CD4-positive, alpha-beta T cell treated with Interleukin-4 for 4 hours (primary cell): ENCODE measurements around the gene C1orf74.

Experiments
- DNase-seq: peaks from one replicate; pipeline ENCODE4 v3.0.0-alpha.2; 2020

Gene C1orf74

GRCh38 chr1:209769171-209769904 lies 15.0 kb downstream of the C1orf74 start:
- DNase-seq = peak; percentile 91

- peak; percentile 94 for DNase-seq
Measured at GRCh38 chr1:209768354-209768774, 16.0 kb downstream of the C1orf74 start.

- DNase-seq = no peak
Measured at GRCh38 chr1:209767706-209768105, 16.7 kb downstream of the C1orf74 start.

DNA sequence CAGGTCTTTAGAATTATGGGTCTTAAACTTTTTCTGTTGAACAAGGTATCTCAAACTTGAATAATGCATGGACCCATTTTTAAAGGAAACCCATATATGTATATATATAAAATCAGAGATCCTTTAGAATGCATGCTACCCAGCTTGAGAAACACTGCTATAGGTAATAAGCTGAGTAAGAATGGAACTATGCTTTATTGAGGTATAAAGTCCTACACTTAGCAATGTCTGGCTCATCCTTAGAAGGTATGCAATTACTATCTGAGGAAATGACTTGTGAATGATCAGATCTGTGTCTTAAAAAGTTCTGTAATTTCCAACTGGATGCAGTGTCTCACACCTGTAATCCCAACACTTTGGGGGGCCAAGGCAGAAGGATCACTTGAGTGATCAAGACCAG lies 17.3 kb downstream of the C1orf74 start:
- DNase-seq = no peak

GRCh38 chr1:209766051-209766450 lies 18.3 kb downstream of the C1orf74 start:
- DNase-seq = no peak

DNA sequence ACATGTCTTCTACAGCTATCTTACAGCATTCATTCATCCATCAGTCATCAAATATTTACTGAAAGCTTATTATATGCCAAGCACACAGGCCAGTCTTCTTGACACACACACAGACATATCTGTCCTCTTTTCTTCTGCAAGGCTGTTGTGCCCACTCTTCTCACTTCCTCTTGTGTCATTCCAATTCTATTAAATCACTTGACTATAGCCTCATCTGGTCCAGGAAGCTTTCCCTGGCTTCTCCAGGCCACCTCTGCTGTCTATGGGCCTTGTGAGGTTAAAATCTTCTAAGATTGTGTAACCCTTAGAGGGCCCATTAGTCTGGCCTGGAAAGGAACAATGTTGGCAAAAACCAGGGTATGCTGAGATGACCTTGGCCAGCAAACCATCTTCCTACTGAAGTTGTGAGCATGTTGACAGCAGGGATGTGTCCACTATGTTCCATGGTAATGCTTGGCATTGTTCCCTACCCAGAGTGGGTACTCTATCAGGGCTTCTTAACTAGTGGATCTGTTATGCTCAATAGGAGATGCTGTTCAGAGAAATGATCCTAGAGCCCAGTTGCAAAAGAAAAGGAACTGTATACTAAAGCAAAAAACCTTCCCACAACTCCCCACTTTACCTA lies 23.2 kb downstream of the C1orf74 start:
- no peak for DNase-seq

GRCh38 chr1:209759829-209760359 lies 24.5 kb downstream of the C1orf74 start:
- DNase-seq = no peak

DNA sequence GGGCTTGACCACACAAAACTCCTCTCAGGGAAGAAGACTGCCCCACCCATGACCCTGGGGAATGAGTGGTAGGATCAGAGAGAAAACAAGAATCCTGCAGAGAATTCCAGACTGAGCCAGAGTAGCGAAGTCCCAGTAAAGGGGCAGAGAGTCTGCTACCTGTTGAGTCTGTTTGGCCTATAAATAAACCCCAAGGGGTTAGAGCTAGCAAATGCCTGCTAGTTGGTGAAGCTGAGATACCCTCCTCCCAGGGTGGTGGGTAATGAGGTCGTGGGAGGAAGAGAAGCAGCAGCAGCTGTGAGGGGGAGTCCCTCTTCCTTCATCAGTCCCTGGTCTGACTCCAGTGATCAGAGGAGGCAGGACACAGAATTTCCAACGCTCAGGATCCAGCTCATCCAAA lies 26.0 kb downstream of the C1orf74 start:
- no peak for DNase-seq

- peak; percentile 59 for DNase-seq
Measured at GRCh38 chr1:209756615-209757445, 27.5 kb downstream of the C1orf74 start.

DNA sequence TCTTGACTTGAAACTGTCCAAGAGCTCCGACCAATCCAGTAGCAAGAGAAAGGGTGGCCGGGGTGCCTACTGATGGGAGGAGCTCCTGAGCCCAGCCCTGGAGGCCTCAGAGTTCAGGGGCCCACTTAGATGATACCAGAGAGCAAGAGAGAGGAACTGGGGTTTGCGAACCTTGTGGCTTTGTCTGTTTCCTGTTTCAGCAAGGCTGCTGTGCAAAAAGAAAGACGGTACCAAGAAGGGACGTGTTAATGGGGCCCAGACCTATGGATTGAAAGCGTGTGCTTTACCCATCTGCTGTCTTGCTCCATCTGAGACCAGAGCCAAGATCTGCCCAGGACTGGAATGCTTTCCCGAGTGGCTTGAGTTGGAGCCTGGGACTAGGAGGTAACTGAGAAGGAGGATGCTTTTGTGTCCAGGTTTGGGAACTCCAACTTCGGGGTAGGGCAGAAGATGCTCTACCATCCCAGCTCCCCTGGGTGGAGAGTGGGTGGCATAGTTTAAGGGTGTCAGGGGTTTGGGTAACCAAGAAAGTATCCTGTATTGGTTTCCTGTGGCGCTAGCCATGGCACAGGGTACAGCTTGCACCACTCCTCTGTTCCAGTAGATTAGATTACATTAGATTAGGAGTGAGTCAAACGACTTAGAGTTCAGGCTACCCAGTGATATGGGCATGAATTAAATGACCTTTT lies 28.3 kb downstream of the C1orf74 start, which contains the start of gene TRAF3IP3:
Gene TRAF3IP3 (plus strand): TSS at position 128 of the 689 bp plus-strand sequence. CDS start 3,987 bp downstream, outside the sequence.
- DNase-seq = peak; percentile 88

DNA sequence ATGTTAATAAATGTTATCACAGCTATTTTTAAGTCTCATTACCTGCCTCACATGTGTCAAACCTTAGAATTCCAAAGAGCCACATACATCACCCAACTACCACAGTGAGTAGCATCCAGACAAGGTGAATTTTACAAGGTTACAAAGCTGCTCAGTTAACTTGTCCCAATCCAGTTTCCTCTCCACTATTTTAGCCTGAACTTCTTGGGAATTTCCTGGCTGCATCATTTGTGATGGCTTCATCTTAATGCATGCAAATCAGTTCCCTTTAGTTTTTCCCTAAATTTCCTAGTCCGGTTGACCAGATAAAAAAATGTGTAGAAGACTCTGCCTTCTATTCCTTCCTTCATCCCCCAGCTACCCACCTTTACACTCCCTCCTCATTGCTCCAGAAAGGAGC lies 29.1 kb downstream of the C1orf74 start:
- DNase-seq = no peak

DNA sequence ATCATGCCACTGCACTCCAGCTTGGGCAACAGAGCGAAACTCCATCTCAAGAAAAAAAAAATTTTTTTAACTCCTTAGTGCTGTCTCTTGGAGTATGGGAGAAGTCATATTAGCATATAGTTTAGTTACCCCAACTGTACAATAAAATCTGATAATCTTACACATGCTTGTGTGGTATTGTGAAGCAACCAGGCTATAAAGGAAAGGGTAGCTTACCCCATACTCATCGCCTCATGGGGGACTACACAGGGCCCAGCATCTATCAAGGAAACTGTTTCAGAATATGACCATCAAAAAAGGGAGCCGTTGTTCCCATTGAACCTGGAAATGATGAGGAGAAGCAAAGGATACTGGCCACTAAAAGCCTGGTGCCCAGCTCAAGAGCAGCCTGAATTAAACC lies 31.5 kb downstream of the C1orf74 start:
- no peak for DNase-seq

GRCh38 chr1:209751627-209752231 lies 32.6 kb downstream of the C1orf74 start:
- DNase-seq = peak; percentile 46

DNA sequence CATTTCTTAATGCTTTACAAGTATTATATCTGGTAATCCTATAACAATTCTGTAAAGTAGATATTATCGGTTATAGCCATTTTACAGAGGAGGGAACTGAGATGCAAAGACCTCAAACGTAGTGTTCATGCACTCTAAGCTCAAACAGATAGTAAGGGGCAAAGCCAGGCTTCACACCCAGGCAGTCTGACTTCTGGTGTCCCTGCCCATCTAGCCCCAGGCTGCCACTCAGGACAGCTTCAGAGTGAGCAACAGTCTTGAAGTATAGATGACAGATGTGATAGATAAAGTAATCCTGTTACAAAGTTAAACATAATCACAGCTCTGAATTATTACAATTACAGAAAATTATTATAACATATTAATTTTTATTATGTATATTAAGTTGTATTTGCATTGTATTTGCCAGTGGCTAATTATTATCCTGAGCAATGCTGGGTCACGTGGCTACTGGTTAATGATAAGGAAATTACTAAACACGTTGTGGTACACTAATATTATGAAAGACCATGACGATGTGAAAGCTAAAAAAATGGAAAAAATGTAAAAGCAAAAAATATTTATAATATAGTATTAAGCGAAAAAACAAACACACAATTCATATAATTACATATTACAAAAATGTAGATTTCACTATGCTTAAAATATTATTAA lies 34.6 kb downstream of the C1orf74 start:
- DNase-seq = no peak

GRCh38 chr1:209749205-209749604 lies 35.2 kb downstream of the C1orf74 start:
- DNase-seq = no peak

- DNase-seq = no peak
Measured at GRCh38 chr1:209748620-209749019, 35.7 kb downstream of the C1orf74 start.

GRCh38 chr1:209747580-209748262 lies 36.6 kb downstream of the C1orf74 start:
- DNase-seq = peak; percentile 93

- DNase-seq = no peak
Measured at GRCh38 chr1:209746451-209747165, 37.8 kb downstream of the C1orf74 start.

- DNase-seq = no peak
Measured at GRCh38 chr1:209743145-209743482, 41.2 kb downstream of the C1orf74 start.

DNA sequence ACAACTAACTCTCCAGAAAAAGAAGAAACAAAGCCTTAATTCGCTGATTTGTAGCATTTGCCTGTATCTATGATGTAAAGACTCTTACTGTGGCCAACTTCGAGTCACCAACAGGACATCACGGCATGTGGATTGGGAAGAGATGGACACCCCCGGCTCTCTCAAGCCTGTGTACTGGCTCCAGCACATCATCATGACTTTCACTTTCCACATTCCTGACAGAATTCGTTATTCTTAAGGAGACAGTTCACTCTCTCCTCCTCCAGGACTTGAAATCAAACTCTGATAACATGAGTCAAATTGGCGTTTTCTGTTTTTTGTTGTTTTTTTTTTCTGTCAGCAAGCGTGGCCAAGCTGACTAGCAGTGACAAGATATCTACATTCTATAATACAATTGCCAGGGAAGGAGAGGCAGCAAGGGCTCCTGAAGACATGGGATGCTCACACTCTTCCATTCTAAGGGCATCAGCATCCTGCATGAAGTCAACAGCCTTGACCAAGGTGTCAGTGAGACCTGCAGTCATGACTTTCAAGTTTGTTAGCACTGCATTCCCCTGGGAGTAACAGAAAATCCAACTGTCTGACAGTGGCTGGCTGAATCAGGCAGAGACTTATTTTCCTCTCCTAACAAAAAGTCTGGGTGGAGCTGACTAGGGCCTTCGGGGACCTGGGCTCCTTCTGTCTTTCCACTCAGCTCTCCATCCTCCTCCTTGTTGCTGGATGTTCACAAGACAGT lies 41.8 kb downstream of the C1orf74 start:
- DNase-seq = no peak
